Measurements from ENCODE around the gene EPHB1. TPM values are rescaled to one million over a fixed set of nuclear protein-coding genes. Genes with fewer than 3 reads are reported as not detected.

The EPHB1 gene
- total RNA-seq, 4 donors from 2014 or later, result 2.3 to 5.6 (median 4.6) TPM

GRCh38 chr3:134895181-134895580 lies 100.1 kb downstream of the EPHB1 start:
- no peak for DNase-seq
- no peak overlapping the region for H3K27ac ChIP-seq
- H3K27me3 ChIP-seq, result no peaks in the 10 kb centered on the region
- no peak for TF ChIP-seq CTCF (IDR thresholded peaks at IDR 0.05)
- TF ChIP-seq POLR2A (IDR thresholded peaks at IDR 0.05), result no peak
- intact Hi-C loops (cut with DNase I), result no loop called here
- WGBS, 2 donors, result 86 to 90% methylated on average over 2 of the region's 2 CpGs
- H3K36me3 ChIP-seq, result no peaks in the 10 kb centered on the region
- H3K9me3 ChIP-seq, result no peaks in the 10 kb centered on the region
- no peaks in the 10 kb centered on the region for H3K4me1 ChIP-seq
- no peak overlapping the region for H3K4me3 ChIP-seq (replicated peaks in 1 of 3)

- H3K4me1 ChIP-seq, result no peaks in the 10 kb centered on the region
- H3K9me3 ChIP-seq, result no peaks in the 10 kb centered on the region
- DNase-seq, result no peak
- H3K27me3 ChIP-seq, result no peaks in the 10 kb centered on the region
- TF ChIP-seq POLR2A (IDR thresholded peaks at IDR 0.05) (no peak), CTCF (IDR thresholded peaks at IDR 0.05) (no peak)
- H3K36me3 ChIP-seq, result no peaks in the 10 kb centered on the region
- intact Hi-C loops (cut with DNase I), result no loop called here
- 88 to 91% methylated on average over 5 of the region's 5 CpGs for WGBS, 2 donors
- no peak overlapping the region for H3K4me3 ChIP-seq (replicated peaks in 1 of 3)
- H3K27ac ChIP-seq, result no peak overlapping the region
Measured at GRCh38 chr3:134896141-134896540, 101.1 kb downstream of the EPHB1 start.

GRCh38 chr3:134896696-134897095 lies 101.6 kb downstream of the EPHB1 start:
- Histone ChIP-seq H3K9me3 (no peaks in the 10 kb centered on the region), H3K27me3 (no peaks in the 10 kb centered on the region), H3K4me3 (replicated peaks in 1 of 3) (no peak overlapping the region), H3K36me3 (no peaks in the 10 kb centered on the region), H3K4me1 (no peaks in the 10 kb centered on the region), H3K27ac (no peak overlapping the region)
- intact Hi-C loops (cut with DNase I), result no loop called here
- no peak for DNase-seq
- TF ChIP-seq CTCF (IDR thresholded peaks at IDR 0.05) (no peak), POLR2A (IDR thresholded peaks at IDR 0.05) (no peak)
- 92 to 97% methylated on average over 7 to 8 of the region's 8 CpGs for WGBS, 2 donors

- no peak for DNase-seq
- Histone ChIP-seq H3K27ac (no peak overlapping the region), H3K4me3 (replicated peaks in 1 of 3) (no peak overlapping the region), H3K27me3 (no peaks in the 10 kb centered on the region), H3K36me3 (no peaks in the 10 kb centered on the region), H3K4me1 (no peaks in the 10 kb centered on the region), H3K9me3 (no peaks in the 10 kb centered on the region)
- intact Hi-C loops (cut with DNase I), result no loop called here
- 90 to 94% methylated on average over 9 to 10 of the region's 10 CpGs for WGBS, 2 donors
- TF ChIP-seq POLR2A (IDR thresholded peaks at IDR 0.05) (no peak), CTCF (IDR thresholded peaks at IDR 0.05) (no peak)
Measured at GRCh38 chr3:134897391-134898141, 102.5 kb downstream of the EPHB1 start.

GRCh38 chr3:134898181-134898754 lies 103.2 kb downstream of the EPHB1 start:
- H3K27ac ChIP-seq, result no peak overlapping the region
- 75 to 84% methylated on average over 5 to 7 of the region's 7 CpGs for WGBS, 2 donors
- no peak overlapping the region for H3K4me3 ChIP-seq (replicated peaks in 1 of 3)
- no peaks in the 10 kb centered on the region for H3K27me3 ChIP-seq
- no peak for DNase-seq
- TF ChIP-seq POLR2A (IDR thresholded peaks at IDR 0.05) (no peak), CTCF (IDR thresholded peaks at IDR 0.05) (no peak)
- H3K36me3 ChIP-seq, result no peaks in the 10 kb centered on the region
- intact Hi-C loops (cut with DNase I), result no loop called here
- peaks cover 0 to under 1% of the 10 kb centered on the region in 2 donors for H3K4me1 ChIP-seq
- no peaks in the 10 kb centered on the region for H3K9me3 ChIP-seq

Measured in thyroid gland (tissue), 4 donors.